Keratinocyte (primary cell): ENCODE measurements around the gene PAX4.

Experiments
- EZH2 ChIP-seq: IDR thresholded peaks from one replicate; pipeline ENCODE4 v1.6.1; 2012; ENCODE audit warnings: inconsistent platforms, mild to moderate bottlenecking, low read length, moderate library complexity
- TF ChIP-seq, protein P1 (sequence below), 3 experiments: IDR thresholded peaks in 1 of 3; conservative IDR thresholded peaks in 1 of 3; optimal IDR thresholded peaks in 1 of 3; 2 replicates in 2 of 3; 3 replicates in 1 of 3; pipeline versions ENCODE3 to v1.5.1; 2011; ENCODE audit warnings: low read length in 3 of 3, mild to moderate bottlenecking in 3 of 3, moderate library complexity in 2 of 3, control low read depth in 1 of 3, inconsistent platforms in 1 of 3; ENCODE audit not compliant: insufficient read depth in 2 of 3; ENCODE audit errors: extremely low read depth in 1 of 3

DNA sequence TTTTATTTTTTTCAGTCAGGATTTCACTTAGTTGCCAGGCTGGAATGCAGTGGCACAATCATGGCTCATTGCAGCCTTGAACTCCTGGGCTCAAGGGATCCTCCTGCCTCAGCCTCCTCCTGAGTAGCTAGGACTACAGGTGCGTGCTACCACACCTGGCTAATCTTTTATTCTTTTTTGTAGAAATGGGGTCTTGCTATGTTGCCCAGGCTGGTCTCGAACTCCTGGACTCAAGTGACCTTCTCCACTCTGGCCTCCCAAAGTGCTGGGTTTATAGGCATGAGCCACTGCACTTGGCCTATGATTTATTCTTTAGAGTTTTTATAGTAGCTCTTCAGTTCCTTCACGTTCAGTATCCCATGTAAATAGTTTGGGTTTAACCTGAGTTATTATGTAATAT is 39.6 kb upstream of the PAX4 start:
- TF ChIP-seq, protein P1, sequence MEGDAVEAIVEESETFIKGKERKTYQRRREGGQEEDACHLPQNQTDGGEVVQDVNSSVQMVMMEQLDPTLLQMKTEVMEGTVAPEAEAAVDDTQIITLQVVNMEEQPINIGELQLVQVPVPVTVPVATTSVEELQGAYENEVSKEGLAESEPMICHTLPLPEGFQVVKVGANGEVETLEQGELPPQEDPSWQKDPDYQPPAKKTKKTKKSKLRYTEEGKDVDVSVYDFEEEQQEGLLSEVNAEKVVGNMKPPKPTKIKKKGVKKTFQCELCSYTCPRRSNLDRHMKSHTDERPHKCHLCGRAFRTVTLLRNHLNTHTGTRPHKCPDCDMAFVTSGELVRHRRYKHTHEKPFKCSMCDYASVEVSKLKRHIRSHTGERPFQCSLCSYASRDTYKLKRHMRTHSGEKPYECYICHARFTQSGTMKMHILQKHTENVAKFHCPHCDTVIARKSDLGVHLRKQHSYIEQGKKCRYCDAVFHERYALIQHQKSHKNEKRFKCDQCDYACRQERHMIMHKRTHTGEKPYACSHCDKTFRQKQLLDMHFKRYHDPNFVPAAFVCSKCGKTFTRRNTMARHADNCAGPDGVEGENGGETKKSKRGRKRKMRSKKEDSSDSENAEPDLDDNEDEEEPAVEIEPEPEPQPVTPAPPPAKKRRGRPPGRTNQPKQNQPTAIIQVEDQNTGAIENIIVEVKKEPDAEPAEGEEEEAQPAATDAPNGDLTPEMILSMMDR (optimal IDR thresholded peaks at IDR 0.05 in 1 of 3, IDR thresholded peaks at IDR 0.05 in 1 of 3, conservative IDR thresholded peaks at IDR 0.05 in 1 of 3; ENCODE audit: extremely low read depth in 1 of 3, insufficient read depth in 2 of 3, low read length in 3 of 3): no peak
- TF ChIP-seq EZH2: no peak
